Right ventricle myocardium inferior (tissue), 1 donor: ENCODE results near the gene ZBTB1. TPM values are rescaled to one million over a fixed set of nuclear protein-coding genes. Genes with fewer than 3 reads are reported as not detected.

Source experiments
- ATAC-seq: fragments of 200-7000 bp; cut with Tn5 transposase; one replicate; pipeline ENCODE4 v1.9.1; 2020; ENCODE audit warnings: mild to moderate bottlenecking, moderate library complexity
- DNase-seq: peaks from one replicate; pipeline ENCODE4 v3.0.0; 2021; ENCODE audit errors: missing footprints
- intact Hi-C: fragments of 100-400 bp; cut with DNase I; formaldehyde crosslinking; loops from one replicate; pipeline ENCODE4 v1.11.0; 2022
- total RNA-seq: library from RNA; stranded (reverse); fragmentation: NEBNext Ultra II Directional; extraction: Animal tissue kit (Norgen Biotek cat#: 25700); gene quantifications from one replicate; pipeline ENCODE4 v1.2.1, GENCODE V29; 2021
- donor health status: DM: no; HTN: yes; CAD: no; lungs with severe emphysema.

ZBTB1 gene
- total RNA-seq, 1 donor from 2014 or later: 22.3 TPM

- no peak for ATAC-seq
- intact Hi-C loops: no loop called here
- no peak for DNase-seq
Observed at GRCh38 chr14:64488590-64489099, 15.9 kb upstream of the ZBTB1 start.

DNA sequence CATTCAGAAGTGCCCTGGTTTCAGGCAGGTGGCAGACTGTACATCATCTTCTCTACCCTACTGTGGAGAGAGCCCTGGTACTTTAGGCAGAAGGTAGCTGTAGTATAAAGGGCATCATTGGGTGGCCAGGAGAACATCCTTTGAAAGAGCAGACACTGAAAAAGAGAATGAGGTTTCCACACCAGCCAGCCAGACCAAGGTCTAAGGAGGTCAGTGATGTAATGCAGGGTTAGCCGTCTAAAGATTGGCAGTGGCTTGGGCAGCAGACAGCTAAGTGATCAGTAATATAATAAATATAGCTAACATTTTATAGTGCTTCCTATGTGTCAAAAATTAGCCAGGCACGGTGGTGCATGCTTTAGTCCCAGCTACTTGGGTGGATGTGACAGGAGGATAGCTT is 12.9 kb upstream of the ZBTB1 start:
- ATAC-seq: no peak
- intact Hi-C loops: no loop called here
- no peak for DNase-seq

DNA sequence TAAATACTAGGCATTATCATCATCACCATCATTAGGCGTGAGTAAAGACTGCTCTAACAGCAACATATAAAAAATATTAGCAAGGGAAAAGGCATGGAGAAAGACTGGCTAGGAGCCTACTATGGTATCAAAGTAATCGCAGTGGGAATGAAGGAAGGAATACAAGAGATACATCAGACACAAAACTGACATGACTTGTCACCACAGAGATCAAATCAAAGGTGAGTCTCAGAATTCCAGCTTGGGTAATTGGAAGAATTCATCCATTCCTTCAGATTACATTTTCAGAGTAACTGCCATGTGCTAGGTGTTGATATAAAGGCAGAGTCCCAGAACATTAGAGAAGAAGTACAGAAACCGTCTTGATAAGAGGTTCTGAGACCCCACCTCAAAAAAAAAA is 11.1 kb upstream of the ZBTB1 start:
- intact Hi-C loops: no loop called here
- ATAC-seq (no peak), DNase-seq (no peak)

- no peak for ATAC-seq
- intact Hi-C loops: no loop called here
Observed at GRCh38 chr14:64495252-64495651, 9.3 kb upstream of the ZBTB1 start.

DNA sequence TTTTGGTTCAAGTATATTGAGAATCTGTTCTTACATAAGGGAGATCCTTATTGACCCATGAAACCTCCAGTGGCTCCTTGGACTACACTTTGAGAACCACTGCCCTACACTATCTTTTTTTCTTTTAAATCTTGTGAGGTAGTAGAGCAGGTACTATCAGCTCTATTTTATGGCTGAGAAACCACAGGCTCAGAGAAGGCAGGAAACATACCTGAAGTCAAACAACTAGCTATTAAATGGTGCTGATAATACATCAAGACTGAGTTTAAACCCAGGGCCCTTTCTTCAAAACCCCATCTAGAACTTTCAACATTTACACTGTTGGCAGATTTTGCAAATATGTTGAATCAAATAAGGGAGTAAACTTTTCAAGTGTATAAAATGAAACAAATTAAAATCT is 7.8 kb upstream of the ZBTB1 start:
- no peak for ATAC-seq
- no peak for DNase-seq
- intact Hi-C loops: no loop called here

More at GRCh38 chr14:64495252-64495651, 9.3 kb upstream of the ZBTB1 start:
- DNase-seq: no peak

DNA sequence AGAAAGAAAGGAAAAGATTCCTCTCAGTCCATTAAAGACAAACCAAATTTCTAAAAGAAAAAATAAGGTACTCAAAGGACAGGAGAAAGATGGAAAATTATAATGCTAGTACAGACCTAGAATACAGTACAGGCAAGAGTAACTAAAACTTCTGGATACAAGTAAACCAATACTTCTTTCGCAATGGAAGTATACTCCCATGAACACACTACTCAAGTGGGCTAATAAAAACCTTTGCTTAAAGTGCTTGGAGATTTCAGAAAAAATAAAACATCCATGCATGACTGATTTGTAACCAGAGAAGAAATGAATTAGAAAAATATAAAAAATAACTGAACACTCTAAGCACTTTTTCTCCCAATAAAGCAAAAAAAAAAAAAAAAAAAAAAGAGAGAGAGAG is 4.5 kb upstream of the ZBTB1 start:
- no peak for DNase-seq
- intact Hi-C loops: loop anchor here (10.0 kb wide), 1 partner anchor 155 kb away; no protein-coding TSS in a partner anchor
- ATAC-seq: no peak

GRCh38 chr14:64501411-64502171 is 3.0 kb upstream of the ZBTB1 start:
- DNase-seq (no peak), ATAC-seq (peak; percentile 21)
- intact Hi-C loops: loop anchor here (10.0 kb wide), 1 partner anchor 157 kb away; no protein-coding TSS in a partner anchor

DNA sequence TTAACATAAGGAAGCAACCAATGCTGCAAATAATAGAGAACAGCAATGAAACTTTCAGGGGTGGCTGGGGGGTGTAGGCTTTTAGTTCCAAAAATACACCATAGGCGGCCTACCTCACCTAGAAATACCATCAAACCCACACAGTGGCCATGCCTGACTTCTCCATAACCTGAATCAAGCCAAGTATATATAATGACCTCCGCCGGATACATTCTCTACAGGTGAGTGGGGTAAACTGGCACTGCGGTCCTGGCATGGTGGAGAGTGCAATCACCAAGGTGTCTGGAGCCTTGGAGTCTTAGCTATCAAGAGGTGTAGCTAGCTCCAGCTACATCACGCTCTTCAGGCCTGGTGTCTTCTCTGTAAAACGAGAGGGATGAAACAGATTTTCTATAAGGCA is 2.1 kb upstream of the ZBTB1 start:
- intact Hi-C loops: loop anchor here (10.0 kb wide), 1 partner anchor 158 kb away; no protein-coding TSS in a partner anchor

GRCh38 chr14:64502887-64503433 is 1.6 kb upstream of the ZBTB1 start:
- ATAC-seq (no peak), DNase-seq (no peak)

More for the DNA sequence above, 2.1 kb upstream of the ZBTB1 start:
- ATAC-seq (no peak), DNase-seq (no peak)

GRCh38 chr14:64503434-64504309 is 898 bp upstream of the ZBTB1 start, which contains the start of gene ZBTB25:
Gene ZBTB25 (minus strand): TSS chr14:64503838. CDS start chr14:64490533, 13,305 bp downstream.
- DNase-seq: peak; percentile 97
- ATAC-seq: peak; percentile 86
- intact Hi-C loops: loop anchor here (10.0 kb wide), 1 partner anchor 159 kb away; no protein-coding TSS in a partner anchor

More at GRCh38 chr14:64502887-64503433, 1.6 kb upstream of the ZBTB1 start:
- intact Hi-C loops: loop anchor here (10.0 kb wide), 1 partner anchor 158 kb away; no protein-coding TSS in a partner anchor

- intact Hi-C loops: loop anchor here (10.0 kb wide), 1 partner anchor 160 kb away; no protein-coding TSS in a partner anchor
- DNase-seq (peak; percentile 96), ATAC-seq (peak; percentile 66)
Observed at GRCh38 chr14:64504897-64505794, 576 bp downstream of the ZBTB1 start.

DNA sequence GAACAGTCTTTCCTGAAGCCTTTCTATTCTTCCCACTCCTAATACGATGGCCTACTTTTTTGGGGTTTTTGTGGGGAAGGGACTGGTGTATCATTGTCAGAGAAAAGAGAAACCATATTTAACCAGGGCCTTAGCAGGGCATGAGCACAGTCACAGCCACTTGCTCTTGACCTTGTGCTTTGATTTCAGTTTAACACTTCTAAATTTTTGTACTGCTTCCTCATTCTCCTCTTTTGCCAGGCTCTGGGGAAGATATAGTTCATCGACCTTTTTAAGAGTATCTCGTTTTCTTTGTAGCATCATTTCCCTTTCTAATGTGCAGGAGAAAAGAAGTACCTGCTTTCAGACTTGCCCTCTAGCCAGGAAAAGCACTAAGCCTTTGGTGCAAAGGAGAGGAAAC is 2.2 kb downstream of the ZBTB1 start:
- ATAC-seq: no peak
- intact Hi-C loops: loop anchor here (10.0 kb wide), 1 partner anchor 162 kb away; no protein-coding TSS in a partner anchor
- DNase-seq: no peak

DNA sequence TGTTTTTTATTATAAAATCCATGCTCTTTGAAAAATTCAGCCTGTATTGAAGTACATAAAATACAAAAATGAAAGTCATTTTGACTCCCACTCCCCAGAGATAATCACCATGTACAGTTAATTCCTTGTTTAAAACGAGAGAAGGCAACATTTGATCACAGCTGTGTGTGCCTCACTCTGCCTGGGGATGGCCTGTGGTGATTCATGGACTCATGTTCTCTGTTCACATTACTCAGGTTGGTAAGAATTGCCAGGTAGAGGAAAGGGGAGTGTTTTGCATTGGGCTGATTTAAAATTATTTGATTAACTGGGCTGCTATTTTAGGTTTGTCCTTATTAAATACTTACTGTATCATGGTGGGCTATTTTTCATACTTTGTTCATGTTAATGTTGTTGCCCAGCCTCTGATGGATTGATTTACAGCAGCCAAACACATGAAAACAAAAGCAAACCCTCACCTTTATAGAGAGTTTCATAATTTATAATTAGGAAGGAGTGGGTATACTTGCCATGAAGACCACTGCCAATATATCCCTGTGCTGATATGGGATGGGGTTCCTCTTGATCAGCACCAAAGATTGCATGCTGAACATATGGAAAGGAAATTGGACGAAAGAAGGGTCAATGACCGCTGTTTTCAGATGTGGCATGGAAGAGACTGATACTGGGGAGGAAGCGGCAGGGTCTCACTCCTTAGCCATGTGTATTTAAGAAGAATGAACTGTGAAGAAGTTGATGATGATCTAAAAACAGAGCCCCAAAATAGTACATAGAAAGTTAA is 3.0 kb downstream of the ZBTB1 start:
- ATAC-seq: no peak
- no peak for DNase-seq
- intact Hi-C loops: loop anchor here (10.0 kb wide), 1 partner anchor 163 kb away; no protein-coding TSS in a partner anchor

DNA sequence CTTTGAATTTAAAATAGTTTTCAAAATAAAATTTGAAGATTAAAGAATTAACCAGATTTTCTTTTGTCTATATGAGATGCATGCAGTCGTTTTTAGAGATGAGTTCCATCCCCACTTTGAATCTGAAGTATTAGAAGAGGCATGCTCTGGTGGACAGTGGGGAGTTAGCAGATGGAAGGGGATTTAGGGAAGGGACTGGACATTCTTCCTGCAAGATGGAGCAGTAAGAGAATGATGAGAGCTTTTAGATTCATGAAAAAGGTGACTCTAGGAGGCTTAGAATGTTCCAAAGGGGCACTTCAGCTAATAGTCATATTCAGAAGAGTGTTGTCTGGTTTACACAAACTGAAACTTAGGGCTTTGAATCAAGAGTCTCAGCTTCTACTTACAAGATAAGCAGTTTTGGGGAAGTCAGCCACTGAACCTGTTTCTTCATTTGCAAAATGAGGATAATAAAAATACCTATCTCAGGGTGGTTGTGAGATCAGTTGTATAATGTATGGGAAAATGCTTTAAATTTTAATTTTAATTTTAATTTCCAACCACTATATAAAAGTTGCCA is 3.7 kb downstream of the ZBTB1 start:
- intact Hi-C loops: loop anchor here (10.0 kb wide), 1 partner anchor 163 kb away; no protein-coding TSS in a partner anchor

DNA sequence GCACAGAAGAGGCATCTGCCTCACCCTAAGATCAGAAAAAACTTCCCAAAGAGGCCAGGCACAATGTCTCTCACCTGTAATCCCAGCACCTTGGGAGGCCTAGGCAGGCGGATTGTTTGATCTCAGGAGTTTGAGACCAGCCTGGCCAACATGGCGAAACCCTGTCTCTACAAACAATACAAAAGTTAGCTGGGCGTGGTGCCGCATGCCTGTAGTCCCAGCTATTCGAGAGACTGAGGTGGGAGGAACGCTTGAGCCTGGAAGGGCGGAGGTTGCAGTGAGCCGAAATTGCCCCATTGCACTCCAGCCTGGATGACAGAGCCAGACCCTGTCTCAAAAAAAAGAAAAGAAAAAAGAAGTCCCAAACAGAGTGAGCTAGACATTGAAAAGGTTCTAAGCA is 4.5 kb downstream of the ZBTB1 start:
- DNase-seq (no peak), ATAC-seq (no peak)
- intact Hi-C loops: loop anchor here (10.0 kb wide), 1 partner anchor 164 kb away; no protein-coding TSS in a partner anchor

More for the DNA sequence above, 3.7 kb downstream of the ZBTB1 start:
- DNase-seq: no peak
- no peak for ATAC-seq
